HCEC 1CT (cell line): Measurements from ENCODE around the gene PADI6.

ENCODE experiments used
- DNase-seq: peaks from one replicate; pipeline ENCODE4 v3.0.0-alpha.2; 2017

Gene PADI6

GRCh38 chr1:17437260-17437579 lies 65.2 kb downstream of the PADI6 start:
- peak; percentile 6 for DNase-seq

GRCh38 chr1:17437580-17438317 lies 65.8 kb downstream of the PADI6 start:
- peak; percentile 42 for DNase-seq

GRCh38 chr1:17438318-17439249 lies 66.6 kb downstream of the PADI6 start:
- DNase-seq, result peak; percentile 56

GRCh38 chr1:17439250-17440073 lies 67.5 kb downstream of the PADI6 start, which contains the start of gene RCC2:
Gene RCC2 (minus strand): TSS chr1:17439677. CDS start chr1:17438514, 1,163 bp downstream.
- DNase-seq, result peak; percentile 77

GRCh38 chr1:17440074-17440826 lies 68.3 kb downstream of the PADI6 start:
- no peak for DNase-seq

- DNase-seq, result no peak
Observed at GRCh38 chr1:17440827-17441168, 68.8 kb downstream of the PADI6 start.

- DNase-seq, result peak; percentile 17
Observed at GRCh38 chr1:17441265-17441992, 69.4 kb downstream of the PADI6 start.

- no peak for DNase-seq
Observed at GRCh38 chr1:17441993-17442357, 70.0 kb downstream of the PADI6 start.

- no peak for DNase-seq
Observed at GRCh38 chr1:17442841-17443240, 70.8 kb downstream of the PADI6 start.

- DNase-seq, result no peak
Observed at GRCh38 chr1:17447501-17447992, 75.6 kb downstream of the PADI6 start.
